Neutrophil (primary cell): ENCODE results near the gene VAV3.
A peak's percentile ranks its signal among the peaks of the same experiment; 100 is the strongest.

Experiments
- H3K27ac ChIP-seq: fragments of 200-600 bp; sonication (generic); 2 replicates; pipeline ENCODE4 v1.5.1; 2016; ENCODE audit warnings: mild to moderate bottlenecking, moderate library complexity
- H3K27me3 ChIP-seq: fragments of 200-600 bp; sonication (generic); 2 replicates; pipeline ENCODE4 v1.6.0; 2016; ENCODE audit warnings: mild to moderate bottlenecking
- H3K36me3 ChIP-seq: fragments of 200-600 bp; sonication (generic); 2 replicates; pipeline ENCODE4 v1.5.1; 2017
- H3K4me1 ChIP-seq, 2 experiments: fragments of 200-600 bp in 1 of 2; sonication (generic) in 1 of 2; 1 replicate in 1 of 2; 2 replicates in 1 of 2; pipeline versions ENCODE4 v1.5.1 to v1.6.1; 2013 to 2016; ENCODE audit warnings: low read depth in 1 of 2, low read length in 1 of 2, mild to moderate bottlenecking in 1 of 2, moderate library complexity in 1 of 2; ENCODE audit not compliant: control insufficient read depth in 1 of 2, insufficient read depth in 1 of 2
- H3K4me3 ChIP-seq, 2 experiments: fragments of 200-600 bp in 1 of 2; sonication (generic) in 1 of 2; 1 replicate in 1 of 2; 2 replicates in 1 of 2; pipeline ENCODE4 v1.5.1; 2013 to 2016; ENCODE audit warnings: low read depth in 1 of 2, low read length in 1 of 2, mild to moderate bottlenecking in 1 of 2, moderate library complexity in 1 of 2
- H3K9me3 ChIP-seq: fragments of 200-600 bp; sonication (generic); 2 replicates; pipeline ENCODE4 v1.5.1; 2016
- TF ChIP-seq, protein P1 (sequence below): fragments of 200-600 bp; sonication (generic); IDR thresholded peaks from 2 replicates; pipeline ENCODE4 v1.5.1; 2016; ENCODE audit warnings: antibody characterized with exemption

The VAV3 gene

DNA sequence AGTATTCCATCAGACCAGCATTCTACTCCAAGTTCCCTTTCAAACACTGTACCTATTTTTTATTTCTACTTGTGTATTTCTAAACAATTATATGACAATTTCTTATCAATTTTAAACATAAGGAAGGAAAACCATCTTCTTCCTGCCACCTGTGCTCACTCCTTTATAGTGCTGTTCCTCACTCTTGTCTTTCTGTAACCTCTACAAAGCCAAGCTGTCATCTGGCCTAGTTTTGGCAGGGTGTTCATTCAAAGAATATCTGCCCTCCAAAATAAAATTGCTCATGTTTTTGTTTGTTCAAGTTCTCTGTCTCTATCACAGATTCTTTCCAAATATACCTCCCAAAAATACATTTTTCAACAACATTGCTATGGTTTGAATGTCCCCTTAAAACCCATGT lies 360.2 kb downstream of the VAV3 start:
- no peaks in the 10 kb centered on the region for H3K4me1 ChIP-seq
- TF ChIP-seq, protein P1, sequence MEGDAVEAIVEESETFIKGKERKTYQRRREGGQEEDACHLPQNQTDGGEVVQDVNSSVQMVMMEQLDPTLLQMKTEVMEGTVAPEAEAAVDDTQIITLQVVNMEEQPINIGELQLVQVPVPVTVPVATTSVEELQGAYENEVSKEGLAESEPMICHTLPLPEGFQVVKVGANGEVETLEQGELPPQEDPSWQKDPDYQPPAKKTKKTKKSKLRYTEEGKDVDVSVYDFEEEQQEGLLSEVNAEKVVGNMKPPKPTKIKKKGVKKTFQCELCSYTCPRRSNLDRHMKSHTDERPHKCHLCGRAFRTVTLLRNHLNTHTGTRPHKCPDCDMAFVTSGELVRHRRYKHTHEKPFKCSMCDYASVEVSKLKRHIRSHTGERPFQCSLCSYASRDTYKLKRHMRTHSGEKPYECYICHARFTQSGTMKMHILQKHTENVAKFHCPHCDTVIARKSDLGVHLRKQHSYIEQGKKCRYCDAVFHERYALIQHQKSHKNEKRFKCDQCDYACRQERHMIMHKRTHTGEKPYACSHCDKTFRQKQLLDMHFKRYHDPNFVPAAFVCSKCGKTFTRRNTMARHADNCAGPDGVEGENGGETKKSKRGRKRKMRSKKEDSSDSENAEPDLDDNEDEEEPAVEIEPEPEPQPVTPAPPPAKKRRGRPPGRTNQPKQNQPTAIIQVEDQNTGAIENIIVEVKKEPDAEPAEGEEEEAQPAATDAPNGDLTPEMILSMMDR: no peak
- no peak overlapping the region for H3K27ac ChIP-seq
- H3K27me3 ChIP-seq: no peaks in the 10 kb centered on the region
- no peaks in the 10 kb centered on the region for H3K9me3 ChIP-seq
- H3K36me3 ChIP-seq: peaks cover 25% of the 10 kb centered on the region
- H3K4me3 ChIP-seq: no peak overlapping the region

DNA sequence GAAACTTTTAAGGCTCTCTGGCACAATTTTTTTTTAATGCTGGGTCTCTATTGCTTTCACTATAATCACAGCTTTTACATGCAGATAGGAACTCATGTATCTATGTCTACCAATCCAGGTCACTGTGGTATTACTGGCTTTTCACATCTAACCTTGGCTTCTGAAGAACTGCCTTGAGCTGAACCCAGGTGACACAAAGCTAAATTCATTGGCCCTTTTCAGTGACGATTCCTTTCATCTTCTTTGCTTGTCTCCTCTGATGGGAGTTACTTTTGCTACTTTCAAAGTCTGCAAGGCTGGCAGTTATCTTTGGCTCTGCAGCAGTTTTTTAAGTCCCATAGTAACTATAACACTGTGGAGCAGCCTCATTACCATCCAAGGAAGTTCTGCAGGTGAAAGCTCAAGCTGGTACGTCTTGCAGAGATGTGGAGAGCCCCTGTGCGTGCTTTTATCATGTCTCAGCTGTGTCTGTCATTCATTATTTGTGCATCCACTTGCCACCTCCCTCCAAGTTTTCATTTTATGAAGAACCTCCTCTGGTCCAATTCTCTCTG lies 364.3 kb downstream of the VAV3 start:
- no peaks in the 10 kb centered on the region for H3K27me3 ChIP-seq
- TF ChIP-seq, protein P1: no peak
- H3K9me3 ChIP-seq: no peaks in the 10 kb centered on the region
- H3K4me3 ChIP-seq: no peak overlapping the region
- no peak overlapping the region for H3K27ac ChIP-seq
- peaks cover 29% of the 10 kb centered on the region for H3K36me3 ChIP-seq
- H3K4me1 ChIP-seq: no peaks in the 10 kb centered on the region

DNA sequence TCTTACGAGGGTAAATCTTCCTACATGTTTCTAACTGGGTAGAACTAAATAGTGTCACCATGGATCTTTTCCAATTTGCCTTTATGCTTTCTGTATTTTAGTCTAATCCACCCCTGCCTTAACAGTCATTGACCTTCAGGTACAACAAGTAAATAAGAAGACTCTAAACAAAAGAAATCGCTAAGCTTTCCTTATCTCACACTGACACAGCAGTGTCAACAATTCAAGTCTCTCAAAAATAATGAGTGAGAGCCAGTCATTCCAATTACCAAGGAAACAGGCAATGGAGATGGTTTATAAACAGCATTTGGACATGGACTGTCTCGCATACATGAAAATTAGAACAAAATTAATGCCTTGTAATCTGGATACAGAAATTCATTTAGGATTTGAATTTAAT lies 365.8 kb downstream of the VAV3 start:
- TF ChIP-seq, protein P1: no peak
- Histone ChIP-seq H3K4me3 (no peak overlapping the region), H3K9me3 (no peaks in the 10 kb centered on the region)

DNA sequence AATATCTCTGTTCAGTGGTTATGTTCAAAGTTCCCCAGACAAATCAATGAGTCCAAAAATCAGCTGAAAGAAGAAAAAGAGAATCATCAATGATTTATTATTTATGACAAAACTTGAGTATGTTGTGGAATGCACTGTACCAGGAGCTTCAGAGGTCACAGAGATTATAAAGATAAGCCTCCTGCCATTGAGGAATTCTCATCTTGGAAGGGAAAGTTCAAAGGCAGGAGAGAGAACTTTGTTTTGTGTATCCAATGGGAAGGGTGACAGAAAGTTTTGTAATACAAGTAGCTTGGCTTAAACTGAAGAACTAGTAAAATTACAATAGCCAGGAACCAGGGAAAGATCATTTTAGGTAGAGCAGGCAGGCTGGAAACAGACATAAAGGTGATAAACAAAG lies 367.7 kb downstream of the VAV3 start:
- Histone ChIP-seq H3K4me3 (no peak overlapping the region), H3K9me3 (no peaks in the 10 kb centered on the region), H3K36me3 (peaks cover 42% of the 10 kb centered on the region), H3K27ac (no peak overlapping the region), H3K4me1 (peaks cover 6% of the 10 kb centered on the region in 2 experiments), H3K27me3 (no peaks in the 10 kb centered on the region)
- TF ChIP-seq, protein P1: no peak

More for the DNA sequence above, 365.8 kb downstream of the VAV3 start:
- peaks cover 42% of the 10 kb centered on the region for H3K36me3 ChIP-seq
- no peak overlapping the region for H3K27ac ChIP-seq
- no peaks in the 10 kb centered on the region for H3K27me3 ChIP-seq
- H3K4me1 ChIP-seq: no peaks in the 10 kb centered on the region

DNA sequence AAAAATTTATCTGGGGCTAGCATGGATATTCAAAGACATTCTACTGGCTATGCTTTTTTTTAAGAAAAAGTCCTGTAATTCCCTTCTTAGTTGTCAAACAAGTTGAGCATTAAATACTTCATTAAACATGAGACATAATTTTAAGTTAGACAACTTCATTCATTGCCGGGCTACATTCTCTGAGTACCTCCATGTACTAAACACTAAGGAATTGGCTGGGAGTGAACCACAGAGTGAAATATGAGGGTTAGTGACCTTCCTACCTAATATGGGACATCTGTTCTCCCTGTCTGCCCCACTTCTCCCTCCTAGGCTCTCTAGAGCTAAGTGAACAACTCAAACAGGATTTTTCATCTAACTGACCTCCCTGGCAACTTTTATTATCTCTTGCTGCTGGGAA lies 370.4 kb downstream of the VAV3 start:
- TF ChIP-seq, protein P1: no peak
- no peak overlapping the region for H3K4me3 ChIP-seq
- peak overlapping the region; percentile 2 for H3K27ac ChIP-seq
- H3K4me1 ChIP-seq: peaks cover 6% of the 10 kb centered on the region in 2 experiments
- no peaks in the 10 kb centered on the region for H3K27me3 ChIP-seq
- H3K9me3 ChIP-seq: no peaks in the 10 kb centered on the region
- H3K36me3 ChIP-seq: peaks cover 24% of the 10 kb centered on the region
